Smooth muscle cell (in vitro differentiated cells): Measurements from ENCODE around the gene LAIR2. TPM values are rescaled to one million over a fixed set of nuclear protein-coding genes. Genes with fewer than 3 reads are reported as not detected.

Source experiments
- DNase-seq: peaks from one replicate; lab custom pipeline; 2025; ENCODE audit not compliant: unreplicated experiment; lab: John Stamatoyannopoulos, UW
- H2AFZ ChIP-seq: fragments of 200-600 bp; sonication (generic); 2 replicates; pipeline ENCODE4 v1.6.0; 2016; ENCODE audit warnings: antibody characterized with exemption, low read depth, mild to moderate bottlenecking
- H3F3A ChIP-seq: fragments of 200-600 bp; sonication (generic); 2 replicates; pipeline ENCODE4 v1.6.0; 2017; ENCODE audit warnings: antibody characterized with exemption, low read depth
- H3K27ac ChIP-seq: fragments of 200-600 bp; sonication (generic); 2 replicates; pipeline ENCODE4 v1.5.1; 2016; ENCODE audit warnings: low read depth, mild to moderate bottlenecking
- H3K27me3 ChIP-seq: fragments of 200-600 bp; sonication (generic); 2 replicates; pipeline ENCODE4 v1.6.1; 2016; ENCODE audit warnings: low read depth, mild to moderate bottlenecking
- H3K36me3 ChIP-seq: fragments of 200-600 bp; sonication (generic); 2 replicates; pipeline ENCODE4 v1.5.1; 2016; ENCODE audit warnings: low read depth
- H3K4me1 ChIP-seq: fragments of 200-600 bp; sonication (generic); 2 replicates; pipeline ENCODE4 v1.5.1; 2016; ENCODE audit warnings: low read depth
- H3K4me2 ChIP-seq: fragments of 200-600 bp; sonication (generic); 2 replicates; pipeline ENCODE4 v1.6.0; 2016; ENCODE audit warnings: mild to moderate bottlenecking
- H3K4me3 ChIP-seq: fragments of 200-600 bp; sonication (generic); 2 replicates; pipeline ENCODE4 v1.5.1; 2016; ENCODE audit warnings: mild to moderate bottlenecking
- H3K79me2 ChIP-seq: fragments of 200-600 bp; sonication (generic); 2 replicates; pipeline ENCODE4 v1.6.0; 2016; ENCODE audit warnings: low read depth, mild to moderate bottlenecking
- H3K9ac ChIP-seq: fragments of 200-600 bp; sonication (generic); 2 replicates; pipeline ENCODE4 v1.6.0; 2016; ENCODE audit warnings: low read depth
- H3K9me3 ChIP-seq: fragments of 200-600 bp; sonication (generic); replicated peaks from 2 replicates; pipeline ENCODE4 v1.5.1; 2016; ENCODE audit warnings: low read depth
- H4K20me1 ChIP-seq: fragments of 200-600 bp; sonication (generic); 2 replicates; pipeline ENCODE4 v1.6.0; 2016; ENCODE audit warnings: low read depth
- CTCF ChIP-seq: fragments of 200-600 bp; sonication (generic); IDR thresholded peaks from 2 replicates; pipeline ENCODE4 v1.5.1; 2017; ENCODE audit warnings: borderline replicate concordance, mild to moderate bottlenecking, antibody characterized with exemption; ENCODE audit not compliant: insufficient read depth, poor library complexity, severe bottlenecking
- WGBS: methylation state at CpG from one replicate; pipeline ENCODE4 v1.1.7; 2016; ENCODE audit warnings: low lambda C conversion rate; 5-methylcytosine and 5-hydroxymethylcytosine counted together
- polyA plus RNA-seq: library from polyadenylated mRNA; unstranded; fragments of >200 nt; fragmentation: Nextera tagmentation; extraction: Ambion mirVana; gene quantifications from 2 replicates; pipeline ENCODE4 v1.2.1, GENCODE V29; 2016
- total RNA-seq: library from RNA; depleted of rRNA; stranded (reverse); fragments of >200 nt; gene quantifications from 2 replicates; pipeline ENCODE4 v1.2.3, GENCODE V29; 2014

Gene LAIR2
- total and polyA plus RNA-seq, 2 experiments from 2014 or later = not detected

DNA sequence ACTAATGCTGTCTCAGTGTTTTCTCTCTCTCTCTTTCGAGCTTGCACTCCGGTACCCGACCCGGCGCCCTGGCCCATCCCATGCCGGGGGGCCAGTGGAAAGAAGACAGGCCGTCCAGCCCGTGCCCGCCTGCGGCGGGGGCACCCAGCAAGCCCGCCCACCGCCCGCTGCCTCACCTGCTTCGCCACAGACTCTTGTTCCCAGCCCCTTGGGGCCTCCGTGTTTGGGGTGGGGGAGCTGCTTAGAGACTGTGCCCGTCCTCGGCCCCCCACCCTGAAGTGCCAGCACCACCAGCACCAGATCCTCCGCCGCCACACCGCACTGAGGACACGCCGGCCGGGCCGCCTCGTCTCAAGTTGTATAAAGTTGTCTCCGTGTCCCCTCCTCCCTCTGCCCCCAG, 41.4 kb upstream of the LAIR2 start:
- Histone ChIP-seq H4K20me1 (peaks cover 69% of the 10 kb centered on the region), H3K4me1 (no peaks in the 10 kb centered on the region), H3K9ac (no peak overlapping the region), H3K27me3 (no peaks in the 10 kb centered on the region), H3K4me2 (peak overlapping the region; percentile 98), H3K9me3 (no peaks in the 10 kb centered on the region), H3K4me3 (no peak overlapping the region), H3K27ac (peak overlapping the region; percentile 90), H3F3A (peaks cover 35% of the 10 kb centered on the region), H3K36me3 (peaks cover 7% of the 10 kb centered on the region), H2AFZ (no peak overlapping the region), H3K79me2 (peaks cover 29% of the 10 kb centered on the region)
- WGBS = 97% methylated on average over 27 of the region's 27 CpGs
- TF ChIP-seq CTCF = no peak
- no peak for DNase-seq

GRCh38 chr19:54461613-54462012, 41.0 kb upstream of the LAIR2 start:
- peaks cover 65% of the 10 kb centered on the region for H4K20me1 ChIP-seq
- H3K27me3 ChIP-seq = no peaks in the 10 kb centered on the region
- H2AFZ ChIP-seq = no peak overlapping the region
- peaks cover 35% of the 10 kb centered on the region for H3F3A ChIP-seq
- peaks cover 29% of the 10 kb centered on the region for H3K79me2 ChIP-seq
- no peak for DNase-seq
- peak overlapping the region; percentile 90 for H3K27ac ChIP-seq
- peaks cover 7% of the 10 kb centered on the region for H3K36me3 ChIP-seq
- no peak overlapping the region for H3K9ac ChIP-seq
- no peak for TF ChIP-seq CTCF
- H3K4me1 ChIP-seq = no peaks in the 10 kb centered on the region
- H3K4me3 ChIP-seq = no peak overlapping the region
- peak overlapping the region; percentile 98 for H3K4me2 ChIP-seq
- no peaks in the 10 kb centered on the region for H3K9me3 ChIP-seq
- 70% methylated on average over 3 of the region's 3 CpGs for WGBS

DNA sequence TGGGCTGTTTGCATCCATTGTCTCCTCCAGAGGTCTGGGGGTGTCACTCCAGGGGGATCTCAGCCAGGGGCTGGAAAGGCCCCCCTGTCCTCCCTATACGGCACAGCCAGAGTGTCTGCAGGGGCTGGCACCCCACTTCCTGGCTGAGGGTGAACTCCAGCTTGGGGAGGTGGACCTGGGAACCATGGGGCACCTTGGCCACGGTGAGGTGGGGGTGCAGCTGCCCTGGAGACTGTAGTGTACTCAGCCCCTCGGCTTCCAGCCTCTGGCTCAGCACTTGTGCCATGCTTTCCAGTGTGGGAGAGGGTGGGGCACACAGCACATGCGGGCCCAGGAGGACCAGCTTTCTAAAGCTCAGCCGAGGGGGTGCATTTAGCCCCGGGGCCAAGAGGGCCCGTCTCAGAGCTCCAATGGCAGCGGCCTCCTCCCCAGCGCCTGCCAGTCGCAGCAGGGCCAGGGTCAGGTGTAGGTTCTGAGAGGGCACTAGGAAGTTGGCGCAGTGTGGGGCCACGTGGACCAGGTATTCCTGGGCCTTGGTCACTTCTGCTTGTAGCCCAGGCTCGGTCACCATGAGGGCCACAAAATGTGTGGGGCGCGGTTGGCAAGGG, 40.5 kb upstream of the LAIR2 start:
- Histone ChIP-seq H4K20me1 (peaks cover 59% of the 10 kb centered on the region), H3K4me1 (no peaks in the 10 kb centered on the region), H3F3A (peaks cover 35% of the 10 kb centered on the region), H3K4me2 (peak overlapping the region; percentile 98), H3K9me3 (no peaks in the 10 kb centered on the region), H3K4me3 (peak overlapping the region; percentile 54), H3K27ac (peak overlapping the region; percentile 90), H3K9ac (peak overlapping the region; percentile 79), H3K36me3 (peaks cover 4% of the 10 kb centered on the region), H2AFZ (no peak overlapping the region), H3K79me2 (peaks cover 24% of the 10 kb centered on the region), H3K27me3 (no peaks in the 10 kb centered on the region)
- no peak for DNase-seq
- no peak for TF ChIP-seq CTCF
- WGBS = 91% methylated on average over 15 of the region's 15 CpGs
